NCI-H2081 treated with DMSO at 0.1 percent for 48 hours (cell line): ENCODE measurements around the gene ST6GALNAC3.
"Not testable (repeated sequence)": the region's sequence is repeated elsewhere in the genome, so short reads cannot be mapped to it uniquely, and the experiment has no call there.

Source experiments
- DNase-seq: peaks from one replicate; lab custom pipeline; 2025; lab: John Stamatoyannopoulos, UW

Gene ST6GALNAC3

GRCh38 chr1:76190749-76191424 lies 116.3 kb downstream of the ST6GALNAC3 start:
- no peak for DNase-seq

- DNase-seq, result no peak
Observed at GRCh38 chr1:76191561-76191960, 117.0 kb downstream of the ST6GALNAC3 start.

- DNase-seq, result no peak
Observed at GRCh38 chr1:76198452-76198851, 123.9 kb downstream of the ST6GALNAC3 start.

GRCh38 chr1:76202670-76203069 lies 128.1 kb downstream of the ST6GALNAC3 start:
- DNase-seq, result no peak

GRCh38 chr1:76203127-76203526 lies 128.6 kb downstream of the ST6GALNAC3 start:
- no peak for DNase-seq

- no peak for DNase-seq
Observed at GRCh38 chr1:76209238-76209637, 134.7 kb downstream of the ST6GALNAC3 start.

- DNase-seq, result no peak
Observed at GRCh38 chr1:76209648-76210047, 135.1 kb downstream of the ST6GALNAC3 start.

GRCh38 chr1:76210160-76210559 lies 135.6 kb downstream of the ST6GALNAC3 start:
- no peak for DNase-seq

- DNase-seq, result no peak
Observed at GRCh38 chr1:76218888-76219287, 144.3 kb downstream of the ST6GALNAC3 start.

- DNase-seq, result no peak
Observed at GRCh38 chr1:76219366-76219818, 144.8 kb downstream of the ST6GALNAC3 start.

GRCh38 chr1:76224752-76225151 lies 150.2 kb downstream of the ST6GALNAC3 start:
- no peak for DNase-seq

GRCh38 chr1:76225526-76225925 lies 151.0 kb downstream of the ST6GALNAC3 start:
- DNase-seq, result no peak

GRCh38 chr1:76227621-76228020 lies 153.1 kb downstream of the ST6GALNAC3 start:
- DNase-seq, result no peak

GRCh38 chr1:76229279-76230005 lies 154.9 kb downstream of the ST6GALNAC3 start:
- DNase-seq, result no peak

GRCh38 chr1:76230842-76231281 lies 156.3 kb downstream of the ST6GALNAC3 start:
- no peak for DNase-seq

GRCh38 chr1:76231320-76231719 lies 156.8 kb downstream of the ST6GALNAC3 start:
- DNase-seq, result no peak

GRCh38 chr1:76232666-76233065 lies 158.1 kb downstream of the ST6GALNAC3 start:
- no peak for DNase-seq

- DNase-seq, result no peak
Observed at GRCh38 chr1:76234061-76234460, 159.5 kb downstream of the ST6GALNAC3 start.

- no peak for DNase-seq
Observed at GRCh38 chr1:76237211-76237610, 162.7 kb downstream of the ST6GALNAC3 start.

- no peak for DNase-seq
Observed at GRCh38 chr1:76238094-76238628, 163.6 kb downstream of the ST6GALNAC3 start.

- DNase-seq, result no peak
Observed at GRCh38 chr1:76239470-76239918, 164.9 kb downstream of the ST6GALNAC3 start.

GRCh38 chr1:76240316-76240715 lies 165.8 kb downstream of the ST6GALNAC3 start:
- DNase-seq, result no peak

- DNase-seq, result not testable (repeated sequence)
Observed at GRCh38 chr1:76242587-76242986, 168.0 kb downstream of the ST6GALNAC3 start.
